ENCODE measurements around the gene FCSK.

FCSK gene

GRCh38 chr16:70427786-70428177 lies 26.6 kb upstream of the FCSK start:
- no peak for ATAC-seq
- peak overlapping the region; percentile 63 for H3K4me3 Mint-ChIP-seq
- no peaks in the 10 kb centered on the region for H3K9me3 Mint-ChIP-seq
- H3K36me3 Mint-ChIP-seq: peaks cover 8% of the 10 kb centered on the region
- no peak for DNase-seq (ENCODE audit: low spot score in 2 of 2)
- H3K4me1 Mint-ChIP-seq: peaks cover 38% of the 10 kb centered on the region
- H3K27ac Mint-ChIP-seq: peak overlapping the region; percentile 95

- peak overlapping the region; percentile 63 for H3K4me3 Mint-ChIP-seq
- peaks cover 8% of the 10 kb centered on the region for H3K36me3 Mint-ChIP-seq
- peaks cover 44% of the 10 kb centered on the region for H3K4me1 Mint-ChIP-seq
- DNase-seq (ENCODE audit: low spot score in 2 of 2) (peak; percentile 52 to 77), ATAC-seq (peak; percentile 91)
- H3K9me3 Mint-ChIP-seq: no peaks in the 10 kb centered on the region
- H3K27ac Mint-ChIP-seq: peak overlapping the region; percentile 95
Observed at GRCh38 chr16:70428178-70428998, 26.0 kb upstream of the FCSK start.

- no peak for ATAC-seq
- Mint-ChIP-seq H3K27ac (peak overlapping the region; percentile 95), H3K4me1 (peaks cover 52% of the 10 kb centered on the region), H3K36me3 (peaks cover 16% of the 10 kb centered on the region), H3K9me3 (no peaks in the 10 kb centered on the region), H3K4me3 (peak overlapping the region; percentile 53)
- DNase-seq (ENCODE audit: low spot score in 2 of 2): no peak
Observed at GRCh38 chr16:70429888-70430666, 24.3 kb upstream of the FCSK start.

GRCh38 chr16:70430667-70431536 lies 23.5 kb upstream of the FCSK start:
- Mint-ChIP-seq H3K4me1 (peaks cover 52% of the 10 kb centered on the region), H3K27ac (peak overlapping the region; percentile 95), H3K4me3 (peak overlapping the region; percentile 53), H3K36me3 (peaks cover 8% of the 10 kb centered on the region), H3K9me3 (no peaks in the 10 kb centered on the region)
- DNase-seq (ENCODE audit: low spot score in 2 of 2) (no peak), ATAC-seq (peak; percentile 51)

GRCh38 chr16:70432356-70432722 lies 22.1 kb upstream of the FCSK start:
- no peaks in the 10 kb centered on the region for H3K9me3 Mint-ChIP-seq
- peaks cover 62% of the 10 kb centered on the region for H3K4me1 Mint-ChIP-seq
- DNase-seq (ENCODE audit: low spot score in 2 of 2) (no peak), ATAC-seq (no peak)
- H3K36me3 Mint-ChIP-seq: peaks cover 8% of the 10 kb centered on the region
- H3K27ac Mint-ChIP-seq: no peak overlapping the region
- H3K4me3 Mint-ChIP-seq: no peak overlapping the region

- DNase-seq (ENCODE audit: low spot score in 2 of 2) (no peak), ATAC-seq (no peak)
- no peaks in the 10 kb centered on the region for H3K9me3 Mint-ChIP-seq
- peaks cover 62% of the 10 kb centered on the region for H3K4me1 Mint-ChIP-seq
- H3K4me3 Mint-ChIP-seq: no peak overlapping the region
- peak overlapping the region; percentile 84 for H3K27ac Mint-ChIP-seq
- peaks cover 12% of the 10 kb centered on the region for H3K36me3 Mint-ChIP-seq
Observed at GRCh38 chr16:70432723-70433457, 21.5 kb upstream of the FCSK start.

- Mint-ChIP-seq H3K4me1 (peaks cover 61% of the 10 kb centered on the region), H3K4me3 (no peak overlapping the region), H3K9me3 (no peaks in the 10 kb centered on the region), H3K36me3 (peaks cover 18% of the 10 kb centered on the region), H3K27ac (peak overlapping the region; percentile 84)
- no peak for DNase-seq (ENCODE audit: low spot score in 2 of 2)
- no peak for ATAC-seq
Observed at GRCh38 chr16:70433458-70434103, 20.8 kb upstream of the FCSK start.

- no peak overlapping the region for H3K27ac Mint-ChIP-seq
- peaks cover 18% of the 10 kb centered on the region for H3K36me3 Mint-ChIP-seq
- no peaks in the 10 kb centered on the region for H3K9me3 Mint-ChIP-seq
- no peak overlapping the region for H3K4me3 Mint-ChIP-seq
- peaks cover 61% of the 10 kb centered on the region for H3K4me1 Mint-ChIP-seq
- no peak for ATAC-seq
- no peak for DNase-seq (ENCODE audit: low spot score in 2 of 2)
Observed at GRCh38 chr16:70434484-70435260, 19.7 kb upstream of the FCSK start.

GRCh38 chr16:70437017-70437581 lies 17.3 kb upstream of the FCSK start:
- H3K9me3 Mint-ChIP-seq: no peaks in the 10 kb centered on the region
- H3K4me3 Mint-ChIP-seq: peak overlapping the region; percentile 100
- H3K36me3 Mint-ChIP-seq: peaks cover 18% of the 10 kb centered on the region
- peak overlapping the region; percentile 97 for H3K27ac Mint-ChIP-seq
- ATAC-seq (no peak), DNase-seq (ENCODE audit: low spot score in 2 of 2) (no peak)
- H3K4me1 Mint-ChIP-seq: peaks cover 47% of the 10 kb centered on the region

GRCh38 chr16:70437582-70438557 lies 16.5 kb upstream of the FCSK start:
- ATAC-seq (no peak), DNase-seq (ENCODE audit: low spot score in 2 of 2) (peak in 1 of 2 donors; percentile 59)
- Mint-ChIP-seq H3K4me3 (peak overlapping the region; percentile 100), H3K36me3 (peaks cover 18% of the 10 kb centered on the region), H3K27ac (peak overlapping the region; percentile 97), H3K9me3 (no peaks in the 10 kb centered on the region), H3K4me1 (peaks cover 42% of the 10 kb centered on the region)

- no peaks in the 10 kb centered on the region for H3K9me3 Mint-ChIP-seq
- H3K4me1 Mint-ChIP-seq: peaks cover 35% of the 10 kb centered on the region
- ATAC-seq: peak; percentile 1
- H3K27ac Mint-ChIP-seq: peak overlapping the region; percentile 97
- H3K36me3 Mint-ChIP-seq: peaks cover 18% of the 10 kb centered on the region
- DNase-seq (ENCODE audit: low spot score in 2 of 2): no peak
- peak overlapping the region; percentile 100 for H3K4me3 Mint-ChIP-seq
Observed at GRCh38 chr16:70438585-70438968, 15.8 kb upstream of the FCSK start.

- peak within 1 kb of the TSS; percentile 97 for H3K27ac Mint-ChIP-seq
- peaks cover 28% of the 10 kb centered on the region for H3K4me1 Mint-ChIP-seq
- H3K4me3 Mint-ChIP-seq: peak within 1 kb of the TSS; percentile 100
- peaks cover 12% of the 10 kb centered on the region for H3K36me3 Mint-ChIP-seq
- ATAC-seq (peak; percentile 96), DNase-seq (ENCODE audit: low spot score in 2 of 2) (peak; percentile 82 to 95)
- H3K9me3 Mint-ChIP-seq: no peaks in the 10 kb centered on the region
Observed at GRCh38 chr16:70438969-70439862, 15.2 kb upstream of the FCSK start, which contains the start of gene ST3GAL2. Gene ST3GAL2 (minus strand): TSS chr16:70439100. CDS start chr16:70398530, 40,570 bp downstream.
